Measurements from ENCODE around the gene OSBPL2. TPM values are rescaled to one million over a fixed set of nuclear protein-coding genes. Genes with fewer than 3 reads are reported as not detected.

Gene OSBPL2
- total RNA-seq, 2 experiments from 2014 or later, result 52.8 to 54.4 TPM

- Histone ChIP-seq H3K27ac (ENCODE audit: low read depth in 1 of 2, low read length in 2 of 2) (no peak overlapping the region), H3K4me1 (ENCODE audit: insufficient read depth, low read length) (peaks cover 31% of the 10 kb centered on the region), H3K27me3 (ENCODE audit: control insufficient read depth in 1 of 2, insufficient read depth in 2 of 2, low read length in 2 of 2) (no peaks in the 10 kb centered on the region), H3K36me3 (ENCODE audit: insufficient read depth, low read length) (no peaks in the 10 kb centered on the region), H3K4me3 (ENCODE audit: low read length) (no peak overlapping the region), H3K9me3 (ENCODE audit: control insufficient read depth in 1 of 2, insufficient read depth in 1 of 2, low read length in 2 of 2) (peaks cover 0 to 19% of the 10 kb centered on the region in 2 experiments)
- peaks cover 6% of the 10 kb centered on the region for H3K36me3 Mint-ChIP-seq (ENCODE audit: low read depth)
- H3K4me3 Mint-ChIP-seq, result no peak overlapping the region
- intact Hi-C loops (cut with DNase I, micrococcal nuclease), result loop anchor here in 1 of 2 experiments (2.0 to 5.0 kb wide), 5 partner anchors 15 to 981 kb away; partner anchors contain the start of genes CABLES2, HRH3, LSM14B and MTG2
- H3K9me3 Mint-ChIP-seq, result no peaks in the 10 kb centered on the region
- H3K4me1 Mint-ChIP-seq (ENCODE audit: low read depth), result peaks cover 25% of the 10 kb centered on the region
- DNase-seq (no peak), ATAC-seq (ENCODE audit: poor library complexity) (no peak)
- H3K27me3 Mint-ChIP-seq, result peaks cover 9% of the 10 kb centered on the region
- ChIA-PET CTCF (no interaction called here), POLR2A (interaction anchor here (0.6 kb wide), 1 partner anchor 207 kb away, joined by 3 read pairs; no protein-coding TSS in a partner anchor)
- H3K27ac Mint-ChIP-seq, result no peak overlapping the region
- TF ChIP-seq CTCF (IDR thresholded peaks at IDR 0.05), result no peak
These were observed 2.1 kb upstream of the OSBPL2 start for GRCh38 chr20:62236200-62236599.

DNA sequence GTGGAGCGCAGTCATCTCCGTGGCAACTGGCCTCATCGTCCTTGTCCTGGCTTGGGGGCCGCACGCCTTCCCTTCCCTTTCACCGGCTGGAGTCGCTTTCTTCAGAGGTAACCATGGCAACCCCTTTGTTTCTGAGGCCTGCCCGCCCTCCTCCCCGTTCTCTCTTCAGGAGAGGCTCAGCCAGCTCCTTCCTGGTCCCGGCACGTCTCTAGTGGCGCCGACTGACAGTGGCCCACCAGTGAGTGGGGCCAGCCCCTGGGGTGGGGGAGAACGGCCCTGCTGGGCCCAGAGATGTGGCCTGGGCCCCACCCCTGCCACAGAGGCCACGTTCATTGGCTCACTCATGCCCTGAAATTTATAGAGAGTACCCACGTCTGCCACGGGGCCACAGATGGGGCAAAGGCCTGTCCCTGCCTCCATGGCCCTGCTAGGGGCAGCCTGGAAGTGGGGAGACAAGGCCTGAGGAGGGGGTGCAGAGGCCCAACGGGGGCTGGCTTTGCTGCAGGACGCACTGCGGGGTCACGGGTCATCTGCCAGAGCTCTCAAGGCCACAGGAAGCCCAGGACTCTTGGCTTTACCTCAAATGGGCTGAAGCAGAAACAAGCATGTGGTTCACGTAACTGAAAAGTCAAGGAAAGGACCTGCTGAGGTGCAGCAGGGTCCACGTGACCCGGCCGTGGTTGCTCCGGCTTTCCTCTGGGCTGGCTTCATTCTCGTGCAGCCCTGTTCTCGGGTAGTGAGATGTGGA is 1.4 kb upstream of the OSBPL2 start:
- H3K9me3 Mint-ChIP-seq, result no peaks in the 10 kb centered on the region
- peaks cover 33% of the 10 kb centered on the region for H3K4me1 Mint-ChIP-seq (ENCODE audit: low read depth)
- H3K4me1 ChIP-seq (ENCODE audit: insufficient read depth, low read length), result peaks cover 36% of the 10 kb centered on the region
- intact Hi-C loops (cut with DNase I, micrococcal nuclease), result loop anchor here in 1 of 2 experiments (1.0 to 5.0 kb wide), 6 partner anchors 16 to 980 kb away; partner anchors contain the start of genes CABLES2, HRH3, LSM14B and MTG2
- peaks cover 0 to 17% of the 10 kb centered on the region in 2 experiments for H3K9me3 ChIP-seq (ENCODE audit: control insufficient read depth in 1 of 2, insufficient read depth in 1 of 2, low read length in 2 of 2)
- peak overlapping the region; percentile 42 for H3K4me3 Mint-ChIP-seq
- no peak overlapping the region for H3K27ac ChIP-seq (ENCODE audit: low read depth in 1 of 2, low read length in 2 of 2)
- H3K27me3 ChIP-seq (ENCODE audit: control insufficient read depth in 1 of 2, insufficient read depth in 2 of 2, low read length in 2 of 2), result no peaks in the 10 kb centered on the region
- POLR2A ChIA-PET, result interaction anchor here (0.6 to 1.8 kb wide), 5 partner anchors 10 to 171 kb away, joined by 3 to 8 read pairs (median 4); partner anchors contain the start of genes LSM14B, MTG2, SS18L1 and TAF4
- no peak overlapping the region for H3K4me3 ChIP-seq (ENCODE audit: low read length)
- peaks cover 11% of the 10 kb centered on the region for H3K36me3 Mint-ChIP-seq (ENCODE audit: low read depth)
- ATAC-seq (ENCODE audit: poor library complexity) (no peak), DNase-seq (peak in 1 of 14 experiments; percentile 41)
- no peaks in the 10 kb centered on the region for H3K36me3 ChIP-seq (ENCODE audit: insufficient read depth, low read length)
- CTCF ChIA-PET, result interaction anchor here (1.0 kb wide), 1 partner anchor 65 kb away, joined by 3 read pairs; no protein-coding TSS in a partner anchor
- no peak for TF ChIP-seq CTCF (IDR thresholded peaks at IDR 0.05)
- H3K27me3 Mint-ChIP-seq, result peaks cover 9% of the 10 kb centered on the region
- no peak overlapping the region for H3K27ac Mint-ChIP-seq

DNA sequence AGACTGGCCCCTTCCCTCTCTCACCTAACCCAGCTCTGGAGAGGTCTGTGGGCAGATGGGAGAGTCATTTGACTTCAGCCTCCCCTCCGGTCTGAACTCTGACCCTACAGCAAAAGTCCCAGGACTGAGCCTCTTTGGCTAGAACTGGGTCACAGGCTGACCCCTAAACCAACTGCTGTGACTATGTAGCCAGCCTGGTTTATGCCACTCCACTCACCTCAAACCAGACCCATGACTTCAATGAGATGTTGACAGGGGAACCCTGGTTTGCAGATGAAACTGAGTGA is 864 bp upstream of the OSBPL2 start:
- peak overlapping the region; percentile 32 to 57 for H3K27ac ChIP-seq (ENCODE audit: low read depth in 1 of 2, low read length in 2 of 2)
- Mint-ChIP-seq H3K4me3 (peak overlapping the region; percentile 92), H3K27ac (peak overlapping the region; percentile 95), H3K27me3 (peaks cover 9% of the 10 kb centered on the region), H3K4me1 (ENCODE audit: low read depth) (peaks cover 37% of the 10 kb centered on the region), H3K9me3 (no peaks in the 10 kb centered on the region), H3K36me3 (ENCODE audit: low read depth) (peaks cover 15% of the 10 kb centered on the region)
- CTCF ChIA-PET, result interaction anchor here (1.0 kb wide), 1 partner anchor 65 kb away, joined by 3 read pairs; no protein-coding TSS in a partner anchor
- peak overlapping the region; percentile 36 for H3K4me3 ChIP-seq (ENCODE audit: low read length)
- H3K4me1 ChIP-seq (ENCODE audit: insufficient read depth, low read length), result peaks cover 36% of the 10 kb centered on the region
- intact Hi-C loops (cut with DNase I, micrococcal nuclease), result loop anchor here in 1 of 2 experiments (1.0 to 5.0 kb wide), 6 partner anchors 17 to 980 kb away; partner anchors contain the start of genes CABLES2, HRH3, LSM14B and MTG2
- TF ChIP-seq CTCF (IDR thresholded peaks at IDR 0.05), result no peak
- H3K36me3 ChIP-seq (ENCODE audit: insufficient read depth, low read length), result peaks cover under 1% of the 10 kb centered on the region
- no peaks in the 10 kb centered on the region for H3K27me3 ChIP-seq (ENCODE audit: control insufficient read depth in 1 of 2, insufficient read depth in 2 of 2, low read length in 2 of 2)
- no peak for DNase-seq
- POLR2A ChIA-PET, result interaction anchor here (0.6 to 1.8 kb wide), 5 partner anchors 9 to 172 kb away, joined by 3 to 8 read pairs (median 4); partner anchors contain the start of genes LSM14B, MTG2, SS18L1 and TAF4
- ATAC-seq (ENCODE audit: poor library complexity), result no peak
- peaks cover 0 to 13% of the 10 kb centered on the region in 2 experiments for H3K9me3 ChIP-seq (ENCODE audit: control insufficient read depth in 1 of 2, insufficient read depth in 1 of 2, low read length in 2 of 2)
